C4-2B (cell line): ENCODE measurements around the gene DDX46.

Experiments used
- H3K27ac ChIP-seq: fragments of 450-650 bp; 2 replicates; pipeline ENCODE4 v1.5.1; 2017
- ZFX ChIP-seq: fragments of 450-650 bp; IDR thresholded peaks from 2 replicates; pipeline ENCODE4 v1.6.1; 2017
- TF ChIP-seq, protein P1 (sequence below): fragments of 450-650 bp; conservative IDR thresholded peaks from 2 replicates; pipeline ENCODE4 v1.5.1; 2017; ENCODE audit warnings: mild to moderate bottlenecking

Gene DDX46

DNA sequence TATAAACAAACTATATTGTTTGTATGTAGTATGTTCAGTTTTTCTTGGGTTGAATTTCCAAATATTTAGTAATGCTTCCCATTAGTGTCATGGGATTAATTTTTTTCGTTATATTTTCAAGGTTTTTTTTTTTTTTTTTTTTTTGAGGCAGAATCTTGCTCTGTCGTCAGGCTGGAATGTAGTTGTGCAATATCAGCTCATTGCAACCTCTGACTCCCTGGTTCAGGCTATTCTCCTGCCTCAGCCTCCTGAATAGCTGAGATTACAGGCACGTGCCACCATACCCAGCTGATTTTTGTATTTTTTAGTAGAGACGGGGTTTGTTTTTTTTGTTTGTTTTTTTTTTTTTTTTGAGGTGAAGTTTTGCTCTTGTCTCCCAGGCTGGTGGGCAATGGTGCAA lies 10.6 kb downstream of the DDX46 start:
- H3K27ac ChIP-seq: no peak overlapping the region
- TF ChIP-seq, protein P1, sequence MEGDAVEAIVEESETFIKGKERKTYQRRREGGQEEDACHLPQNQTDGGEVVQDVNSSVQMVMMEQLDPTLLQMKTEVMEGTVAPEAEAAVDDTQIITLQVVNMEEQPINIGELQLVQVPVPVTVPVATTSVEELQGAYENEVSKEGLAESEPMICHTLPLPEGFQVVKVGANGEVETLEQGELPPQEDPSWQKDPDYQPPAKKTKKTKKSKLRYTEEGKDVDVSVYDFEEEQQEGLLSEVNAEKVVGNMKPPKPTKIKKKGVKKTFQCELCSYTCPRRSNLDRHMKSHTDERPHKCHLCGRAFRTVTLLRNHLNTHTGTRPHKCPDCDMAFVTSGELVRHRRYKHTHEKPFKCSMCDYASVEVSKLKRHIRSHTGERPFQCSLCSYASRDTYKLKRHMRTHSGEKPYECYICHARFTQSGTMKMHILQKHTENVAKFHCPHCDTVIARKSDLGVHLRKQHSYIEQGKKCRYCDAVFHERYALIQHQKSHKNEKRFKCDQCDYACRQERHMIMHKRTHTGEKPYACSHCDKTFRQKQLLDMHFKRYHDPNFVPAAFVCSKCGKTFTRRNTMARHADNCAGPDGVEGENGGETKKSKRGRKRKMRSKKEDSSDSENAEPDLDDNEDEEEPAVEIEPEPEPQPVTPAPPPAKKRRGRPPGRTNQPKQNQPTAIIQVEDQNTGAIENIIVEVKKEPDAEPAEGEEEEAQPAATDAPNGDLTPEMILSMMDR: no peak
- no peak for TF ChIP-seq ZFX

GRCh38 chr5:134772461-134773125 lies 14.0 kb downstream of the DDX46 start:
- no peak overlapping the region for H3K27ac ChIP-seq
- TF ChIP-seq ZFX: no peak
- TF ChIP-seq, protein P1: no peak

DNA sequence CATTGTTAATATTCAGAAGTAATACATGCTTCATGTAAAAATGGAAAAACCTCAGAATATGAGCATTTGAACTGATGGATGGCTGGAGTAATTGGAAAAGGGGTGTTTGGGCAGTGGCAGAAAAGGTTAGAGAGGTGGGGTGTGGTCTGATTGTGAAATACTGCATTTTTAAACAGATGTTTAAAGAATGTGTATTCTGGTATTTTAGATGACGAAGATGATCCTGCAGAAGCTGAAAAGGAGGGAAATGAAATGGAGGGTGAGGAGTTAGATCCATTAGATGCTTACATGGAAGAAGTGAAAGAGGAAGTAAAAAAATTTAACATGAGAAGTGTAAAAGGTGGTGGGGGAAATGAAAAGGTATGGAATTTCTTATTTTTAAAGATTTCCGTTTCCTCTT lies 18.8 kb downstream of the DDX46 start:
- TF ChIP-seq ZFX: no peak
- TF ChIP-seq, protein P1: no peak
- no peak overlapping the region for H3K27ac ChIP-seq

DNA sequence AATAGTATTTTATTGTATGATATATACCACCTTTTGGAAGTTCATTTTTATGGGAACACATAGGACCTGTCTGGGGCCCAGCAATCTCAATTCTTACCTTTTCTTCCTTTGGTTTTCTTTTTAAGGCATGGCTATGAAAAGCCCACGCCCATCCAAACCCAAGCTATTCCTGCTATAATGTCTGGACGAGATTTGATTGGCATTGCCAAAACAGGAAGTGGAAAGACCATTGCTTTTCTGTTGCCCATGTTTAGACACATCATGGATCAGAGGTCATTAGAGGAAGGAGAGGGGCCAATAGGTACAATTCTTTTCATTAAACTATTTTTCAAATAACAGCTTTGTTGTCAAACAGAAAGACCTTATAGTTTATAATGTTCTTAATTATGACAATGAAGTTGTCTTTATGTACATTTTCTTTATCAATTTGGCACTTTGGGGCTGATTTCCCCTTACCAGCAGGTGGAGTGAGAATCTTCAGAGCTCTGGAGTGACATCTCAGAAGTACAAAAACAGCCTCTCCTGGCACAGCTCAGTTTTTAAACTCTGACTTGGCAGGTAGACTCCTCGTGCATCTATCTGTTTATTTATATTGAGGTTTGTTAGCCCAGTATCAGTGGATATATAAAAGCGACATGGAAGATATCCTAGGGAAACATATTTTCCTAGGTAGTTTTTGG lies 25.8 kb downstream of the DDX46 start:
- no peak overlapping the region for H3K27ac ChIP-seq
- no peak for TF ChIP-seq ZFX
- TF ChIP-seq, protein P1: peak; percentile 32

DNA sequence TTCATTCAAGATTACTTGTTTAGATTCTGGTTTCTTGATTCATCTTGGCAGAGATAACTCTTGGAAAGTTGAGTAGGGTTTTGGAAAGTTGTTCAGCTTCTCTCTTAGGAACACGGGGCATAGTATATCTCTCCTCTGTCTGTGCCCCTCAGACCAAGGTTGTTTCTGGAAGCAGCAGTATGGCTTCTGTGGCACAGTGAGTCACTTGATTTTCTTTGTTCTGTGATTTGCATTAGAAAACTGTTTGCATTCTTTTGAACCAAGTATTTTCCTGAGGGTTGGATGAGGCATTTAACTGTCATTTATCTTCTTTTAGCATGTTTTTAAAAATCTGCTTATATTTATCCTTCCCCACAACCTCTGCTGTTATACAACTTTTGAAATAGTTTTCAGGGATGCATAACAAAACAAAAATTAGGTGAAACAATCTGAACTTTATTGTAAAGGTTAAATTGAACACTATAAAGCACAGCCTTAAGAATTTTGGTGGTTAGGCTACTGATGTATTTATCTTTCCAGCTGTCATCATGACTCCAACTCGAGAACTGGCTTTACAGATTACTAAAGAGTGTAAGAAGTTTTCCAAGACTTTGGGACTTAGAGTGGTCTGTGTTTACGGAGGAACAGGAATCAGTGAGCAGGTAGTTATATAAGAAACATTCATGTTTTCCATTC lies 26.5 kb downstream of the DDX46 start:
- TF ChIP-seq ZFX: no peak
- TF ChIP-seq, protein P1: no peak
- H3K27ac ChIP-seq: no peak overlapping the region

DNA sequence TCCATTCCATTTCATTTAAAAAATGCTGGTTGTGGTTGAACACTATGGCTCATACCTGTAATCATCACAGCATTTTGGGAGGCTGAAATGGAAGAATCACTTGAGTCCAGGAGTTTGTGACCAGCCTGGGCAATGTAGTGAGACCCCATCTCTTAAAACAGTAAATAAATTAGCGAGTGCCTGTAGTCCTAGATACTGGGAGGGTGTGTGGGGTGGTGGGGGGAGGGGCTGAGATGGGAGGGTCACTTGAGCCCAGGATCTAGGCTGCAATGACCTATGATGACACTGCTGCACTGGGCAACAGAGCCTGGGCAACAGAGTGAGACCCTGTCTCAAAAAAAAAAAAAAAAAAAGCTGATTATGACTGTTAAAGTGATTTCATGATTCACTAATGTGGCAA lies 29.1 kb downstream of the DDX46 start:
- TF ChIP-seq ZFX: no peak
- TF ChIP-seq, protein P1: no peak
- H3K27ac ChIP-seq: no peak overlapping the region

GRCh38 chr5:134791580-134791979 lies 33.0 kb downstream of the DDX46 start:
- H3K27ac ChIP-seq: no peak overlapping the region
- no peak for TF ChIP-seq ZFX
- TF ChIP-seq, protein P1: no peak
